ENCODE measurements around the gene SLC6A18. TPM values are rescaled to one million over a fixed set of nuclear protein-coding genes. Genes with fewer than 3 reads are reported as not detected.

SLC6A18 gene
- polyA plus RNA-seq, 1 of the 3 experiments (the other 2 are of a cell fraction) = not detected

- 0% methylated on average over 1 of the region's 7 CpGs for WGBS (ENCODE audit: low lambda C conversion rate)
- H3K27ac ChIP-seq (ENCODE audit: low read depth in 2 of 2, low read length in 1 of 2) = no peak overlapping the region
- H3F3A ChIP-seq (replicated peaks; ENCODE audit: insufficient read depth) = peaks cover 6% of the 10 kb centered on the region
- H4K20me1 ChIP-seq (ENCODE audit: insufficient read depth) = no peaks in the 10 kb centered on the region
- no peak overlapping the region for H3K4me3 ChIP-seq (ENCODE audit: low read depth in 2 of 2, low read length in 1 of 2)
- peaks cover 0 to 20% of the 10 kb centered on the region in 2 experiments; a peak in 1 of 4 replicates for H3K4me1 ChIP-seq (ENCODE audit: control insufficient read depth in 1 of 2, insufficient read depth in 2 of 2, low read depth in 1 of 2, low read length in 1 of 2)
- ChIA-PET CTCF (interaction anchor here (1.4 to 6.5 kb wide), 5 partner anchors 11 to 458 kb away, joined by 3 to 76 read pairs (median 6); no protein-coding TSS in a partner anchor), POLR2A (no interaction called here)
- no peak for DNase-seq
- no peak overlapping the region for H3K9ac ChIP-seq
- H3K9me3 ChIP-seq = no peaks in the 10 kb centered on the region
- no peak overlapping the region for H2AFZ ChIP-seq (ENCODE audit: low read depth)
- H3K36me3 ChIP-seq (replicated peaks in 1 of 2; ENCODE audit: control insufficient read depth in 1 of 2, insufficient read depth in 2 of 2, low read length in 1 of 2) = no peaks in the 10 kb centered on the region
- no peak overlapping the region for H3K4me2 ChIP-seq
- no peak for TF ChIP-seq MXI1 (IDR thresholded peaks at IDR 0.05; ENCODE audit: low read depth, low read length)
- TF ChIP-seq TEAD4 (IDR thresholded peaks at IDR 0.05; ENCODE audit: borderline replicate concordance, insufficient read depth) = no peak
- TF ChIP-seq GABPA (IDR thresholded peaks at IDR 0.05; ENCODE audit: low read depth) = no peak
- TF ChIP-seq GATA2 (CRISPR knock-in tag; IDR thresholded peaks at IDR 0.05) = no peak
- TF ChIP-seq NFIC (IDR thresholded peaks at IDR 0.05; ENCODE audit: borderline replicate concordance) = no peak
- TF ChIP-seq IRF3 (IDR thresholded peaks at IDR 0.05; ENCODE audit: low read depth, low read length) = no peak
- H3K9me2 ChIP-seq = no peaks in the 10 kb centered on the region
- 0 out of 2 replicates have a peak, but pooled peaks cover 6% of the 10 kb centered on the region for H3K27me3 ChIP-seq (ENCODE audit: insufficient read depth)
- H3K79me2 ChIP-seq (ENCODE audit: insufficient read depth) = no peaks in the 10 kb centered on the region
Measured at GRCh38 chr5:1184481-1184880, 40.7 kb upstream of the SLC6A18 start.

DNA sequence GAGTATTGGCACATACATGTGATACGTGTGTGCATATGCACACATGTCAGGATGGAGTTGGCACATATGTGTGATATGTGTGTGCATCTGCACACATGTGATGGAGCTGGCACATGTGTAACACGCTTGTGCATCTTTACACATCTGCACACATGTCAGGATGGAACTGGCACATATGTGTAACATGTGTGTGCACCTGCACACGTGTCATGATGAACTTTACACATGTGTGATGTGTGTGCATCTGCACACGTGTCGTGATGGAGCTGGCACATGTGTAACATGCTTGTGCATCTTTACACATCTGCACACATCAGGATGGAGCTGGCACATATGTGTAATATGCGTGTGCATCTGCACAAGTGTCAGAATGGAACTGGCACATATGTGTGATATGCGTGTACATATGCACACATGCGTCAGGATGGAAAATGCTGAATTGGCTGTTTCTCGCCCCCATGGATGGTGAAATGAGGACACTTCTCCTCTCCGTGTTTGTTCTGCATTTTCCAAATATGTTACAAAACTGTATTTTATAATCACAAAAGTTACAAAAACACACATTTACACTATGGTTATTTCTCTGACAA lies 40.0 kb upstream of the SLC6A18 start:
- ChIA-PET CTCF (interaction anchor here (0.5 to 6.5 kb wide), 9 partner anchors 9 to 465 kb away, joined by 3 to 76 read pairs (median 4); no protein-coding TSS in a partner anchor), POLR2A (interaction anchor here (0.9 kb wide), 1 partner anchor 338 kb away, joined by 3 read pairs; the partner anchor contains the start of gene LPCAT1)
- no peak overlapping the region for H2AFZ ChIP-seq (ENCODE audit: low read depth)
- peak overlapping the region in 1 of 2 experiments; percentile 47; a peak in 2 of 4 replicates for H3K27ac ChIP-seq (ENCODE audit: low read depth in 2 of 2, low read length in 1 of 2)
- H3K36me3 ChIP-seq (replicated peaks in 1 of 2; ENCODE audit: control insufficient read depth in 1 of 2, insufficient read depth in 2 of 2, low read length in 1 of 2) = no peaks in the 10 kb centered on the region
- H3F3A ChIP-seq (replicated peaks; ENCODE audit: insufficient read depth) = peaks cover 6% of the 10 kb centered on the region
- 0 out of 2 replicates have a peak, but pooled peaks cover 6% of the 10 kb centered on the region for H3K27me3 ChIP-seq (ENCODE audit: insufficient read depth)
- H3K9me2 ChIP-seq = no peaks in the 10 kb centered on the region
- no peak overlapping the region for H3K4me3 ChIP-seq (ENCODE audit: low read depth in 2 of 2, low read length in 1 of 2)
- no peak overlapping the region for H3K9ac ChIP-seq
- peaks cover 0 to 20% of the 10 kb centered on the region in 2 experiments; a peak in 1 of 4 replicates for H3K4me1 ChIP-seq (ENCODE audit: control insufficient read depth in 1 of 2, insufficient read depth in 2 of 2, low read depth in 1 of 2, low read length in 1 of 2)
- no peak for DNase-seq
- H3K9me3 ChIP-seq = no peaks in the 10 kb centered on the region
- WGBS (ENCODE audit: low lambda C conversion rate) = 61% methylated on average over 9 of the region's 10 CpGs
- TF ChIP-seq IRF3 (IDR thresholded peaks at IDR 0.05; ENCODE audit: low read depth, low read length) (no peak), GABPA (IDR thresholded peaks at IDR 0.05; ENCODE audit: low read depth) (no peak), ELF1 (IDR thresholded peaks at IDR 0.05) (no peak), MAX (IDR thresholded peaks at IDR 0.05; ENCODE audit: low read depth) (no peak), GATA2 (CRISPR knock-in tag; IDR thresholded peaks at IDR 0.05) (no peak), TCF12 (IDR thresholded peaks at IDR 0.05) (no peak), EZH2phosphoT487 (IDR thresholded peaks at IDR 0.05; ENCODE audit: borderline replicate concordance, low read depth) (no peak)
- no peaks in the 10 kb centered on the region for H3K79me2 ChIP-seq (ENCODE audit: insufficient read depth)
- H3K4me2 ChIP-seq = no peak overlapping the region
- H4K20me1 ChIP-seq (ENCODE audit: insufficient read depth) = no peaks in the 10 kb centered on the region

Measured in SK-N-SH (cell line).